K562 (cell line): Measurements from ENCODE around the gene TMA7B. TPM values are rescaled to one million over a fixed set of nuclear protein-coding genes. Genes with fewer than 3 reads are reported as not detected.

Source experiments
- ATAC-seq: fragments of 200-7000 bp; cut with Tn5 transposase; 3 replicates; pipeline ENCODE4 v1.9.1; 2020; ENCODE audit warnings: moderate library complexity
- BruUV-seq: library from RNA; stranded (reverse); fragments of 400-500 nt; replicated peaks from 2 replicates; lab custom pipeline; 2021; lab: Mats Ljungman, UMichigan
- CTCF ChIA-PET: fragments of 300-600 bp; formaldehyde crosslinking; extraction: SDS; loops from one replicate; lab custom pipeline; 2021; ENCODE audit warnings: low intra/inter-chr PET ratio; lab: Yijun Ruan, JAX
- POLR2A ChIA-PET: fragments of 300-600, 350-650 bp; sonication (Branson Sonifier 250); formaldehyde crosslinking; extraction: SDS; loops from one replicate; lab custom pipeline; 2021; ENCODE audit warnings: antibody characterized with exemption, inconsistent platforms; lab: Yijun Ruan, JAX
- DNase-seq, 4 experiments: peaks; one replicate each; pipeline versions ENCODE4 v3.0.0 to v3.0.0-alpha.2; 2011 to 2018; ENCODE audit warnings: low spot score in 3 of 4, mixed read lengths in 3 of 4; ENCODE audit errors: extremely low read depth in 1 of 4
- FAIRE-seq: peaks from 2 replicates; lab custom pipeline; 2011; peaks lifted over from hg19 to GRCh38; lab: Jason Lieb, UNC
- H2AFZ ChIP-seq: 2 replicates; pipeline ENCODE4 v1.6.0; 2011; ENCODE audit warnings: low read depth, low read length, control low read depth, inconsistent platforms
- H3K27ac ChIP-seq: fragments of 200-600 bp; 3 replicates; pipeline ENCODE4 v1.8.0; 2011; ENCODE audit warnings: low read depth, mild to moderate bottlenecking, control low read depth, inconsistent platforms, low read length, moderate library complexity, mixed read lengths; ENCODE audit errors: extremely low read depth
- H3K27me3 ChIP-seq, 2 experiments: fragments of 300-600 bp in 1 of 2; 2 replicates in 1 of 2; 3 replicates in 1 of 2; pipeline versions ENCODE4 v1.6.0 to v1.8.0; 2011; ENCODE audit warnings: inconsistent platforms in 2 of 2, low read length in 2 of 2, mild to moderate bottlenecking in 1 of 2, mixed read lengths in 1 of 2, moderate library complexity in 1 of 2; ENCODE audit not compliant: control insufficient read depth in 2 of 2, insufficient read depth in 2 of 2
- H3K36me3 ChIP-seq: fragments of 300-600 bp; 3 replicates; pipeline ENCODE4 v1.8.0; 2011; ENCODE audit warnings: mild to moderate bottlenecking, low read length, inconsistent platforms; ENCODE audit not compliant: control insufficient read depth, insufficient read depth
- H3K4me1 ChIP-seq, 2 experiments: fragments of 200-600 bp in 1 of 2; replicated peaks in 1 of 2; 2 replicates in 1 of 2; 3 replicates in 1 of 2; pipeline versions ENCODE4 v1.5.1 to v1.8.0; 2011; ENCODE audit warnings: inconsistent platforms in 2 of 2, low read length in 2 of 2, mild to moderate bottlenecking in 1 of 2, mixed read lengths in 1 of 2, moderate library complexity in 1 of 2; ENCODE audit not compliant: control insufficient read depth in 2 of 2, insufficient read depth in 2 of 2
- H3K4me2 ChIP-seq: 2 replicates; pipeline ENCODE4 v1.6.1; 2011; ENCODE audit warnings: low read length, control low read depth, inconsistent platforms, mixed read lengths; ENCODE audit not compliant: insufficient read depth
- H3K4me3 ChIP-seq: fragments of 200-600 bp; sonication (generic), shearing (Covaris generic); 2 replicates; pipeline ENCODE4 v1.5.1; 2016; ENCODE audit warnings: control low read depth, inconsistent platforms
- H3K79me2 ChIP-seq: fragments of 200-600 bp; 3 replicates; pipeline ENCODE4 v1.8.0; 2011; ENCODE audit warnings: low read length, inconsistent platforms; ENCODE audit not compliant: control insufficient read depth, insufficient read depth
- H3K9ac ChIP-seq, 2 experiments: 2 replicates each; pipeline versions ENCODE4 v1.6.0 to v1.6.1; 2011; ENCODE audit warnings: low read depth in 2 of 2, low read length in 2 of 2, control low read depth in 1 of 2, inconsistent platforms in 1 of 2, mild to moderate bottlenecking in 1 of 2, mixed read lengths in 1 of 2; ENCODE audit not compliant: insufficient read depth in 1 of 2
- H3K9me1 ChIP-seq: one replicate; pipeline ENCODE4 v1.6.0; 2011; ENCODE audit warnings: inconsistent platforms, mild to moderate bottlenecking, low read length, moderate library complexity; ENCODE audit not compliant: control insufficient read depth, insufficient read depth
- H3K9me3 ChIP-seq: replicated peaks from 2 replicates; pipeline ENCODE4 v1.5.1; 2011; ENCODE audit warnings: low read depth, low read length, inconsistent platforms; ENCODE audit not compliant: control insufficient read depth, insufficient read depth
- H4K20me1 ChIP-seq: replicated peaks from 2 replicates; pipeline ENCODE4 v1.6.1; 2011; ENCODE audit warnings: low read length, inconsistent platforms, mixed read lengths; ENCODE audit not compliant: control insufficient read depth, insufficient read depth
- ETV6 ChIP-seq, 3 experiments: fragments of 150-350 bp in 1 of 3; sonication (generic) in 1 of 3; formaldehyde crosslinking in 1 of 3; IDR thresholded peaks; 2 replicates each; pipeline versions ENCODE4 v1.6.1 to v1.8.0; 2014 to 2022; ENCODE audit warnings: borderline replicate concordance in 2 of 3, low read depth in 2 of 3, antibody characterized with exemption in 1 of 3, low read length in 1 of 3, mild to moderate bottlenecking in 1 of 3, missing genetic modification reagents in 1 of 3
- FIP1L1 ChIP-seq: fragments of 200-400 bp; formaldehyde crosslinking; IDR thresholded peaks from 2 replicates; pipeline ENCODE4 v1.6.1; 2018; ENCODE audit warnings: mild to moderate bottlenecking, low read depth, low read length; ENCODE audit not compliant: poor library complexity, severe bottlenecking
- KAT2B ChIP-seq: IDR thresholded peaks from one replicate; pipeline ENCODE4 v1.6.1; 2012; ENCODE audit warnings: low read depth, mild to moderate bottlenecking, control low read depth, inconsistent platforms, low read length, moderate library complexity
- POLR3G ChIP-seq: IDR thresholded peaks from 2 replicates; pipeline ENCODE4 v1.6.1; 2011; ENCODE audit not compliant: insufficient read length, insufficient replicate concordance; ENCODE audit errors: extremely low read depth
- RHOXF2B ChIP-seq: fragments of 250-450 bp; sonication (Bioruptor Pico); conservative IDR thresholded peaks from 2 replicates; pipeline ENCODE4 v1.5.1; 2021
- ZNF347 ChIP-seq: fragments of 450-650 bp; formaldehyde crosslinking; IDR thresholded peaks from 2 replicates; pipeline ENCODE4 v1.4.0; 2020; ENCODE audit warnings: low read depth, mild to moderate bottlenecking, moderate library complexity
- ZNF830 ChIP-seq: fragments of 250-450 bp; sonication (Bioruptor Pico); IDR thresholded peaks from 2 replicates; pipeline ENCODE4 v1.5.0; 2021; ENCODE audit warnings: mild to moderate bottlenecking
- WGBS: fragments of 100-300 bp; shearing (Covaris generic); methylation state at CpG from one replicate; pipeline ENCODE4 v1.1.6; 2016; ENCODE audit warnings: low coverage, mixed read lengths; ENCODE audit not compliant: insufficient coverage; ENCODE audit errors: missing lambda C conversion rate; 5-methylcytosine and 5-hydroxymethylcytosine counted together
- in situ Hi-C: fragments of 300-500 bp; cut with MboI; formaldehyde crosslinking; loops from 4 replicates; pipeline ENCODE4 v1.15.0; 2018; ENCODE audit warnings: inconsistent platforms, mixed read lengths
- intact Hi-C: fragments of 100-400 bp; cut with micrococcal nuclease; formaldehyde crosslinking; loops from 2 replicates; pipeline ENCODE4 v1.14.2; 2022
- polyA plus RNA-seq, 8 experiments: library from polyadenylated mRNA; depleted of rRNA in 4 of 8; stranded (reverse) in 5 of 8; unstranded in 3 of 8; fragments of >200 nt; fragmentation: Nextera tagmentation in 2 of 8; fragmentation: Illumina TruSeq in 1 of 8; extraction: Ambion mirVana in 2 of 8; extraction: Trizol in 1 of 8; gene quantifications; 2 replicates each; pipeline versions ENCODE4 v1.2.1 to v1.2.3, GENCODE V29; 2011 to 2014; ENCODE audit warnings: inconsistent platforms in 1 of 8, missing spikeins in 1 of 8
- total RNA-seq, 7 experiments: library from RNA; depleted of rRNA in 6 of 7; stranded (reverse); fragments of >200 nt in 6 of 7; fragmentation: Illumina TruSeq in 2 of 7; extraction: Trizol in 2 of 7; gene quantifications; 2 replicates each; pipeline versions ENCODE4 v1.2.1 to v1.2.3, GENCODE V29; 2011 to 2021; ENCODE audit warnings: low replicate concordance in 1 of 7

TMA7B gene
- total and polyA plus RNA-seq, 9 of the 15 experiments (the other 6 are each of a cell fraction or from before 2014, with no cell fraction given), result 5.6 to 14.2 (median 11.8) TPM

- no peak overlapping the region for H3K4me3 ChIP-seq
- no peaks in the 10 kb centered on the region for H3K27me3 ChIP-seq
- H3K4me1 ChIP-seq, result peaks cover 5 to 25% of the 10 kb centered on the region in 2 experiments; a peak in 3 of 5 replicates
- POLR2A ChIA-PET, result interaction anchor here (1.2 to 1.8 kb wide), 3 partner anchors 9 to 14 kb away, joined by 3 to 7 read pairs (median 6); no protein-coding TSS in a partner anchor
- TF ChIP-seq POLR3G (no peak), RHOXF2B (no peak), FIP1L1 (no peak), ZNF347 (CRISPR knock-in tag) (no peak), ETV6 (IDR thresholded peaks at IDR 0.05; ENCODE audit: borderline replicate concordance in 1 of 2, low read depth in 2 of 2, low read length in 1 of 2) (no peak), ETV6 (CRISPR knock-in tag; IDR thresholded peaks at IDR 0.05; ENCODE audit: borderline replicate concordance) (no peak), KAT2B (no peak), ZNF830 (no peak)
- TF ChIP-seq, all 486 proteins: peak for 0
- FAIRE-seq, result no peak
- H3K79me2 ChIP-seq, result no peaks in the 10 kb centered on the region
- no peak overlapping the region for H3K4me2 ChIP-seq
- H3K9me3 ChIP-seq, result no peaks in the 10 kb centered on the region
- in situ Hi-C loops (no loop called here), intact Hi-C loops (no loop called here)
- no peaks in the 10 kb centered on the region for H4K20me1 ChIP-seq
- CTCF ChIA-PET, result no interaction called here
- ATAC-seq, result no peak
- H2AFZ ChIP-seq, result no peak overlapping the region
- no peaks in the 10 kb centered on the region for H3K9me1 ChIP-seq
- 40% methylated on average over 2 of the region's 2 CpGs for WGBS
- BruUV-seq, result no TSS peak
- DNase-seq, result no peak
- no peak overlapping the region; a peak in 1 of 4 replicates for H3K9ac ChIP-seq
- no peaks in the 10 kb centered on the region for H3K36me3 ChIP-seq
- no peak overlapping the region for H3K27ac ChIP-seq
Measured at GRCh38 chr22:39984746-39985145, 24.5 kb downstream of the TMA7B start.
